GM12878 (cell line): ENCODE results near the gene MEN1. TPM values are rescaled to one million over a fixed set of nuclear protein-coding genes. Genes with fewer than 3 reads are reported as not detected.

Source experiments
- ATAC-seq: fragments of 200-7000 bp; cut with Tn5 transposase; 3 replicates; pipeline ENCODE4 v1.9.1; 2020; ENCODE audit warnings: mild to moderate bottlenecking, moderate library complexity
- BruUV-seq: library from RNA; stranded (reverse); fragments of 400-500 nt; replicated peaks from 2 replicates; lab custom pipeline; 2021; lab: Mats Ljungman, UMichigan
- CTCF ChIA-PET: fragments of 300-600 bp; sonication (Branson Sonifier 250); formaldehyde crosslinking; extraction: SDS; loops from one replicate; lab custom pipeline; 2021; ENCODE audit warnings: inconsistent platforms; lab: Yijun Ruan, JAX
- POLR2A ChIA-PET: fragments of 350-600 bp; formaldehyde crosslinking; extraction: SDS; loops from one replicate; lab custom pipeline; 2021; ENCODE audit warnings: inconsistent platforms; lab: Charles Lee
- RAD21 ChIA-PET: fragments of 300-600 bp; sonication (Branson Sonifier 250); formaldehyde crosslinking; loops from one replicate; lab custom pipeline; 2023; ENCODE audit warnings: antibody characterized with exemption; ENCODE audit not compliant: unreplicated experiment; lab: Charles Lee
- SMC1A ChIA-PET: fragments of 300-600 bp; sonication (Branson Sonifier 250); formaldehyde crosslinking; loops from one replicate; lab custom pipeline; 2023; ENCODE audit not compliant: unreplicated experiment, uncharacterized antibody; lab: Charles Lee
- DNase-seq: peaks from one replicate; pipeline ENCODE4 v3.0.0-alpha.2; 2011; ENCODE audit warnings: low read depth, low spot score
- FAIRE-seq: peaks from 3 replicates; lab custom pipeline; 2011; peaks lifted over from hg19 to GRCh38; lab: Jason Lieb, UNC
- H2AFZ ChIP-seq: 2 replicates; pipeline ENCODE4 v1.6.0; 2011; ENCODE audit warnings: low read depth, low read length, control low read depth; ENCODE audit not compliant: control insufficient read depth
- H3K27ac ChIP-seq: 2 replicates; pipeline ENCODE4 v1.5.1; 2011; ENCODE audit warnings: control low read depth; ENCODE audit not compliant: control insufficient read depth, insufficient read depth
- H3K27me3 ChIP-seq, 2 experiments: replicated peaks in 1 of 2; 2 replicates each; pipeline versions ENCODE4 v1.6.0 to v1.6.1; 2011; ENCODE audit warnings: low read length in 1 of 2; ENCODE audit not compliant: control insufficient read depth in 2 of 2, insufficient read depth in 2 of 2
- H3K36me3 ChIP-seq, 2 experiments: 2 replicates each; pipeline ENCODE4 v1.5.1; 2011; ENCODE audit warnings: low read length in 1 of 2; ENCODE audit not compliant: control insufficient read depth in 2 of 2, insufficient read depth in 2 of 2
- H3K4me1 ChIP-seq: 2 replicates; pipeline ENCODE4 v1.6.1; 2011; ENCODE audit warnings: mild to moderate bottlenecking, low read length, moderate library complexity, mixed read lengths; ENCODE audit not compliant: control insufficient read depth, insufficient read depth
- H3K4me2 ChIP-seq: 2 replicates; pipeline ENCODE4 v1.6.0; 2011; ENCODE audit warnings: control low read depth; ENCODE audit not compliant: control insufficient read depth, insufficient read depth
- H3K4me3 ChIP-seq: fragments of 200-600 bp; sonication (generic); 2 replicates; pipeline ENCODE4 v1.5.1; 2016
- H3K79me2 ChIP-seq: 2 replicates; pipeline ENCODE4 v1.6.0; 2011; ENCODE audit warnings: low read length; ENCODE audit not compliant: control insufficient read depth, insufficient read depth
- H3K9ac ChIP-seq: 2 replicates; pipeline ENCODE4 v1.8.0; 2011; ENCODE audit warnings: low read length, control low read depth, mixed read lengths; ENCODE audit not compliant: control insufficient read depth, insufficient read depth
- H3K9me3 ChIP-seq: replicated peaks from 3 replicates; pipeline ENCODE4 v1.5.1; 2011; ENCODE audit warnings: mild to moderate bottlenecking, low read length; ENCODE audit not compliant: control insufficient read depth, insufficient read depth
- H4K20me1 ChIP-seq: 2 replicates; pipeline ENCODE4 v1.6.0; 2011; ENCODE audit not compliant: control insufficient read depth, insufficient read depth
- E2F8 ChIP-seq: fragments of 450-650 bp; IDR thresholded peaks from 2 replicates; pipeline ENCODE4 v1.6.1; 2018; ENCODE audit warnings: mild to moderate bottlenecking, low read depth, moderate library complexity; ENCODE audit not compliant: partially characterized antibody
- KDM1A ChIP-seq: fragments of 200-600 bp; sonication (generic); IDR thresholded peaks from 2 replicates; pipeline ENCODE4 v1.6.1; 2016; ENCODE audit warnings: borderline replicate concordance
- MTA3 ChIP-seq: IDR thresholded peaks from 2 replicates; pipeline ENCODE4 v1.6.1; 2012; ENCODE audit warnings: low read length, inconsistent platforms, borderline replicate concordance
- POLR2A ChIP-seq: IDR thresholded peaks from 2 replicates; pipeline ENCODE4 v1.6.1; 2011; ENCODE audit warnings: low read depth, mild to moderate bottlenecking, low read length
- POLR2AphosphoS2 ChIP-seq: IDR thresholded peaks from 2 replicates; pipeline ENCODE4 v1.6.1; 2011; ENCODE audit warnings: low read depth, mild to moderate bottlenecking, low read length, improper control_type of control experiment, moderate library complexity
- RBBP5 ChIP-seq: fragments of 200-600 bp; sonication (generic); conservative IDR thresholded peaks from 2 replicates; pipeline ENCODE4 v1.6.1; 2016
- RUNX3 ChIP-seq: IDR thresholded peaks from 2 replicates; pipeline ENCODE4 v1.6.1; 2012; ENCODE audit warnings: low read length, inconsistent platforms
- STAT1 ChIP-seq: fragments of 450-650 bp; conservative IDR thresholded peaks from 2 replicates; pipeline ENCODE4 v1.6.1; 2014; ENCODE audit warnings: antibody characterized with exemption, mild to moderate bottlenecking
- WGBS: methylation state at CpG from one replicate; pipeline ENCODE4 v1.1.6; 2016; ENCODE audit warnings: low lambda C conversion rate; ENCODE audit not compliant: insufficient replicate concordance, insufficient coverage; ENCODE audit errors: missing lambda C conversion rate; 5-methylcytosine and 5-hydroxymethylcytosine counted together
- in situ Hi-C: fragments of 300-500 bp; cut with MboI; formaldehyde crosslinking; loops from 9 replicates; pipeline ENCODE4 v1.14.3; 2018; ENCODE audit warnings: mixed read lengths
- intact Hi-C: fragments of 100-400 bp; cut with micrococcal nuclease; formaldehyde crosslinking; loops from one replicate; pipeline ENCODE4 v1.14.2; 2022; ENCODE audit not compliant: unreplicated experiment
- polyA plus RNA-seq, 11 experiments: library from polyadenylated mRNA; depleted of rRNA in 4 of 11; unstranded in 6 of 11; stranded (reverse) in 5 of 11; fragments of >200 nt; fragmentation: Nextera tagmentation in 4 of 11; fragmentation: Illumina TruSeq in 1 of 11; extraction: Ambion mirVana in 4 of 11; extraction: Trizol in 1 of 11; gene quantifications; 1 replicate in 1 of 11; 2 replicates in 10 of 11; pipeline versions ENCODE4 v1.2.1 to v1.2.3, GENCODE V29; 2011 to 2016; ENCODE audit warnings: inconsistent platforms in 2 of 11, missing spikeins in 2 of 11, low read depth in 1 of 11
- total RNA-seq, 4 experiments: library from RNA; depleted of rRNA in 3 of 4; stranded (reverse); fragments of >200 nt in 3 of 4; fragmentation: Illumina TruSeq in 1 of 4; extraction: Trizol in 1 of 4; gene quantifications; 2 replicates each; pipeline versions ENCODE4 v1.2.1 to v1.2.3, GENCODE V29; 2013 to 2021

MEN1 gene
- total and polyA plus RNA-seq, 10 of the 15 experiments (the other 5 are each of a cell fraction or from before 2014, with no cell fraction given): 2.5 to 39.7 (median 20.7) TPM

GRCh38 chr11:64762277-64762673 lies 48.1 kb downstream of the MEN1 start (continued):
- TF ChIP-seq MTA3 (no peak; the same call in 1 of the 2 replicates), KDM1A (no peak), STAT1 (no peak), E2F8 (no peak), RUNX3 (no peak), POLR2AphosphoS2 (no peak)
- TF ChIP-seq, all 136 proteins: peak for 4

- H3K79me2 ChIP-seq: no peaks in the 10 kb centered on the region
- POLR2A ChIA-PET: interaction anchor here (0.6 to 1.8 kb wide), 5 partner anchors 11 to 1960 kb away, joined by 3 to 6 read pairs (median 4); no protein-coding TSS in a partner anchor
- TF ChIP-seq POLR2A (peak; percentile 38; the same call in 1 of the 2 replicates), RBBP5 (no peak)
These were observed 49.5 kb downstream of the MEN1 start for GRCh38 chr11:64760759-64761420.

More at GRCh38 chr11:64760759-64761420, 49.5 kb downstream of the MEN1 start:
- Histone ChIP-seq H3K4me3 (no peak overlapping the region), H3K27me3 (no peaks in the 10 kb centered on the region), H3K4me2 (no peak overlapping the region), H3K9ac (no peak overlapping the region), H3K36me3 (peaks cover 15% of the 10 kb centered on the region in 2 experiments; a peak in 3 of 4 replicates), H3K4me1 (peaks cover 17% of the 10 kb centered on the region), H2AFZ (no peak overlapping the region), H3K9me3 (no peaks in the 10 kb centered on the region), H4K20me1 (peaks cover 9% of the 10 kb centered on the region), H3K27ac (no peak overlapping the region)
- ChIA-PET CTCF (interaction anchor here (0.7 to 1.5 kb wide), 5 partner anchors 10 to 110 kb away, joined by 3 to 8 read pairs (median 4); no protein-coding TSS in a partner anchor), SMC1A (interaction anchor here (1.2 to 1.7 kb wide), 2 partner anchors 10 to 15 kb away, joined by 4 to 5 read pairs; no protein-coding TSS in a partner anchor), RAD21 (interaction anchor here (0.6 kb wide), 1 partner anchor 16 kb away, joined by 4 read pairs; no protein-coding TSS in a partner anchor)
- FAIRE-seq: no peak
- 58% methylated on average over 6 of the region's 7 CpGs for WGBS
- DNase-seq: no peak
- in situ Hi-C loops (no loop called here), intact Hi-C loops (no loop called here)
- no peak for ATAC-seq
- no TSS peak for BruUV-seq
